GM19240 (cell line): Measurements from ENCODE around the gene VSIG10.
"Not testable (repeated sequence)": the region's sequence is repeated elsewhere in the genome, so short reads cannot be mapped to it uniquely, and the experiment has no call there.

Source experiments
- DNase-seq: peaks from one replicate; pipeline ENCODE4 v3.0.0; 2011; ENCODE audit warnings: low spot score; ENCODE audit not compliant: insufficient read length

VSIG10 gene, protein sequence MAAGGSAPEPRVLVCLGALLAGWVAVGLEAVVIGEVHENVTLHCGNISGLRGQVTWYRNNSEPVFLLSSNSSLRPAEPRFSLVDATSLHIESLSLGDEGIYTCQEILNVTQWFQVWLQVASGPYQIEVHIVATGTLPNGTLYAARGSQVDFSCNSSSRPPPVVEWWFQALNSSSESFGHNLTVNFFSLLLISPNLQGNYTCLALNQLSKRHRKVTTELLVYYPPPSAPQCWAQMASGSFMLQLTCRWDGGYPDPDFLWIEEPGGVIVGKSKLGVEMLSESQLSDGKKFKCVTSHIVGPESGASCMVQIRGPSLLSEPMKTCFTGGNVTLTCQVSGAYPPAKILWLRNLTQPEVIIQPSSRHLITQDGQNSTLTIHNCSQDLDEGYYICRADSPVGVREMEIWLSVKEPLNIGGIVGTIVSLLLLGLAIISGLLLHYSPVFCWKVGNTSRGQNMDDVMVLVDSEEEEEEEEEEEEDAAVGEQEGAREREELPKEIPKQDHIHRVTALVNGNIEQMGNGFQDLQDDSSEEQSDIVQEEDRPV

DNA sequence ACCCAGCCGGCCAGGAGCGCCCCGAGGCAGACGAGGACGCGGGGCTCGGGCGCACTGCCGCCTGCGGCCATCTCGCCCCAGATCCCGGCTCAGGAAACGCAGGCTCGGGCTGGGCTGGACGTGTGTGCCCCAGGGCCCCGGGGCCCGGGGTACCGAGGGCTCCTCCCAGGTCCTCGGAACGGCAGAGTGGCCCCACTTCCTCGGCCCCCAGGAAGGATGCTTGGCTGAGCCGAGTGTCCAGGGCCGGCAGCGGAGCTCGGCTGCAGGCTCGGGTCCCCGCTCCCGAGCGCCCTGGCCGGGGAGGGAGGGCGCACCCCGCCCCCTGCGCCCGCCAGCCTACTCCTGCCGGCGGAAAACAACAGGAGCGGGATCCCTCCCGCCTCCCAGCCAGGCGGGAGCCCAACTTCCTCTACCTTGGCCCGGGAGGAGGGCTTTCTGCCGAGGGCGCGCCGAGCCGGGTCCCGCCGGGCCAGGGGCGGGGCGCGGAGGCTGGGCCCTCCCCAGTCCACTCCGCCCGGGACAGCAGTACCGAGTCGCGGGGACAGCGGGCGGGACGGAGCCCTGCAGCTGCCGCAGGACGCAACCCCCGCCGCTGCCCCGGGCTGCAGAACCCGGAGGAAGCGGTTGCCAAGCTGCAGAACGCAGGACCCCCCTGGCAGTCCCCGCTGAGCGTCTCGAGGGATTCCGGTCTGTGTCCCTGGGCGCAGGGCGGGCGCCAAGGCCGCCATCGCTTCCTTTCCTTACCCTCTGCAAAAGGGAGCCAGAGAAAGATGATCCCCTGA lies at the start of gene VSIG10:
VSIG10 (minus strand) TSS at position 411 of the 782 bp plus-strand sequence; CDS start at position 71, 340 bp downstream.
- DNase-seq: no peak

DNA sequence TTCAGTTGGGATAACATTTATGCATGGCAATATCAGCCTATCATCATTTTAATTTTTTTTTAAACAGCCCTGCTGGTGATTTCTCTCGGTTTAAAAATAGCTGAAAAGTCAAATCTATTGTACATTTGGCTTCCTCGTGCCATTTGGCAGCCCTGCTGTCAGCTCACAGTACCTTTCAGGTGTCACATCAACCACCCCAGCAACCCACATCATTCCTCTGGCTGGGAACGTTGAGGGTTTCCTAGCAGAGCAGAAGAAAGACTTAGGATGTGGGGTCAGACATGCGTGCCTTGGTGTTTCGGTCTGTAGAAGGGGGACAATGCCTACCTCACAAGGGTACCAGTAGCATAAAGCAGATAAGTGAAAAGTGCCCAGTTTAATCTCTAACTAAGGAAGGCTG lies 47.9 kb upstream of the VSIG10 start:
- no peak for DNase-seq

DNA sequence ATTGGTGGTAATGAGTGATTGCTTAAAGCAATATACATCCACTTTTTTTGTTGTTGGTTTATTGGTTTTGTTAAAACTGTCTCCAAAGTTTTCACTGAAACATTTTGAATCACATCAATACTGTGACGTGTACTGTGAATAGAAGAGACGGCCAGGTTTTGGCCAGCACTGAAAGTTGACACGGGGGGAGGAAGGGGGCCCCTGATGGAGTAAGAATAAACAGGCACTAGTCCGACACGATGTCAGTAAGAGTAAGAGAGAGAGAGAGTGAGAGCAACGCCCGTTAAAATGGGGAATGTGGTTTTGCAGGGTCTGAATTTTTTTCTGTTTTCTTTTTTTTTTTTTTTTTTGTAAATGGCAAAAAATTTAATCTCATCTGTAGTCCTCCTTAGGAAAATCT lies 46.8 kb upstream of the VSIG10 start:
- no peak for DNase-seq

DNA sequence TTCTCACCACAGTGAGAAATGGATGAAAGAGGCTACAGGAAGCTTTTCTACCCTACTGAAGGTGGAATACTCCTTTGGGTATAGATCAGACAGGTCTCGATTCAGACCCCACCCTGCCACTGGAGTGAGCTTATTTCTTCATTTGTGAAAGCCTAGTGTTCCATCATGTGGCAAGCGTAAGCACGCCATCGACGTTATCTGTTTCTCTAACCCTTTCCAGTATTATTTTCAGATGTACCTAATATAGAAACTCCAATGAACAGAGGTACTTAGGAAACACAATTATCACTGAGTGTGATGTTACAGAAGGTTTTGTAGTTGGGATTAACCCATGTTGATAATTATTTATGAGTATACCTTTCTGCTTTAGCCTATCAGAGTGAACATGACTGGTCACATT lies 44.5 kb upstream of the VSIG10 start:
- DNase-seq: no peak

DNA sequence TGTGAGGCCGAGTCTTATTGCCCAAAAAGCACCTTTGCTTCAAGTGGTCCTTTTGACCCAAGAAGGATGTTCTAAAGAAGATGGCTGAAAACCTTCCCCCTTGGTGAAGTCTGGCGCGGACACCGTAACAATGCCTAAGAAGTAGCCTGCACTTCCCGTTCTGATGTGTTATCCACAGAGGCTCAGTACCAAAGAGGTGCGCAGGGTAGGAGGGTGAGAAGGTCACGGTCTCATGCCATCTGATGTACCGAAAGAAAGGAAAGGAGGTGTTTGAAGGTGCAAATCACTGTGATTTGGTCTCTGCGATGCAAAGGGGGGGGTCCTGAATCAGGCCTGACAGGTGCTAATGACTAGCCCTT lies 42.0 kb upstream of the VSIG10 start:
- no peak for DNase-seq

DNA sequence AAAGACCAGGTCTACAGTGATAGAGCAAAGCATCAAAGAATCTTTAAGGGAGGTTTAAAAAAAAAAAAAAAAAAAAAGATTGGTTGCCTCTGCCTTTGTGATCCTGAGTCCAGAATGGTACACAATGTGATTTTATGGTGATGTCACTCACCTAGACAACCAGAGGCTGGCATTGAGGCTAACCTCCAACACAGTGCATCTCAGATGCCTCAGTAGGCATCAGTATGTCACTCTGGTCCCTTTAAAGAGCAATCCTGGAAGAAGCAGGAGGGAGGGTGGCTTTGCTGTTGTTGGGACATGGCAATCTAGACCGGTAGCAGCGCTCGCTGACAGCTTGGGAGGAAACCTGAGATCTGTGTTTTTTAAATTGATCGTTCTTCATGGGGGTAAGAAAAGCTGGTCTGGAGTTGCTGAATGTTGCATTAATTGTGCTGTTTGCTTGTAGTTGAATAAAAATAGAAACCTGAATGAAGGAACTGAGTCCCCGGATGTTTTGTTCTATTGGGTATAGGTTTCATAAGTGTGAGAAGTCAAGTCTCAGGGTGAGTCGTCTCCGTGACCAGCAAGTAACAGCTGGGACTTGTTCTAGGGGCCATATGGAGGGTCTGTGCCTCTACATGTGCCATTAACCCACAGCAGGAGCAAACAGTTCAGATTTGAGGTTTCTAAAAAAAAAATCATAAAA lies 41.4 kb upstream of the VSIG10 start:
- no peak for DNase-seq

DNA sequence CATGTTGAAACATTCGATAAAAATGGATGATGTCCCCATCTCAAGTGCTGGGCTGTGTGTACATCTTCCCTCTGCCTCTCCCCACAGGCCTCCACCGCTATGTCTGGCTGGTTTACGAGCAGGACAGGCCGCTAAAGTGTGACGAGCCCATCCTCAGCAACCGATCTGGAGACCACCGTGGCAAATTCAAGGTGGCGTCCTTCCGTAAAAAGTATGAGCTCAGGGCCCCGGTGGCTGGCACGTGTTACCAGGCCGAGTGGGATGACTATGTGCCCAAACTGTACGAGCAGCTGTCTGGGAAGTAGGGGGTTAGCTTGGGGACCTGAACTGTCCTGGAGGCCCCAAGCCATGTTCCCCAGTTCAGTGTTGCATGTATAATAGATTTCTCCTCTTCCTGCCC lies 40.7 kb upstream of the VSIG10 start:
- no peak for DNase-seq

DNA sequence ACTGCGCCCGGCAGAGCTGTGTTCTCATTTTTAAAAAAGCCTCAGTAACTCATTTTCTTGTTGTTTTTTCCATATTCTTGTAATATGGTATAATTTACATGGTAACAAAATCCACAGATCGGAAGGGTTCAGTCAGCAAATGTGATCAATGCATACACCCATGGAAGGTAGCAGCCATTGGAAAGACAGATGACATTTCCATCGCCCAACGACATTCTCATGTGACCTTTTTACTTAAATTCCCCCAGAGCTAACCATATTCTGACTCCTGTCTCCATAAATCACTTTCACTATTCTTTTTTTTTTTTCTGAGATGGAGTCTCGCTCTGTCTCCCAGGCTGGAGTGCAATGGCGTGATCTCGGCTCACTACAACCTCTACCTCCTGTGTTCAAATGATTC lies 37.0 kb upstream of the VSIG10 start:
- DNase-seq: no peak

DNA sequence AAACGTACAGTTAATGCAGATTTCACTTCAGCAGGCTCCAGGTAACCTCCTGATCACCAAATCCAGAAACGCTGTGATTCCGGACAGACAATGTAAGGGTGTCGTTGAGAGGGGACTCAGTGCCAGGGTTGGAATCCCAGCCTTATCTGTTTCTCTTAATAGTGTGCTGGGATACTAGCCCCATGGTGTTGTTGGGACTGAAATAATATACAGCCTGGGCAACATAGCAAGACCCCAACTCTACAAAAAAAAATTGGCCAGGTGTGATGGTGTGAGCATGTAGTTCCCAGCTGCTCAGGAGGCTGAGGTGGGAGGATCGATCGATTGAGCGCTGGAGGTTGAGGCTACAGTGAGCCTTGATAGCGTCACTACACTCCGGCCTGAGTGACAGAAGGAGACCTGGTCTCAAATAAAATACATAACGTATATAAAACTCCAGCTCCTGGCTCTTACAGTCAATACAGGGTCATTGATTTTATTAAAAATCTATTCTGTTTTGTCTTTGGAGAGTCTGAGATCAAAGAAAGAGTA lies 33.4 kb upstream of the VSIG10 start:
- DNase-seq: no peak

DNA sequence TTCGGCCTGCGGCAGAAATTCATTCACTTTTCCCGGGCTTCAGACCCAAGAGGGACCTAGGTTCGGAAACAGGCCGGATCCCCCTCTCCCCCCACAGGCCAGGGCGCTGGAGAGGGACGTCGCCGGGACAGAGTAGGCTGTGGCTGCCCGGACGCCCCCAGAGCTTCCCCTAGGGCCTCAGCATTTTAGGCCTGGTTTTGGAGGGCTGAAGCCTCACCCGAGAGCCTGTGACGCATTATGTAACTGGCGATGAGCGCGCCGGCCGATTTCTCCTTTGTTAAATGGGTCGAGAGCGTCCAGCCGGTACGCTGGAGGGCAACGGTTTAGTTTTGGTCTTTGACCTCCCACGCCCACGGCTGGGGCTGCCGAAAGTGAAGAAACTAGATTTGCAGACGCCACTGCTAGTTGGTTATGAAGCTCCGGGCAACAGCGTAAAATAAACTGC lies 32.8 kb upstream of the VSIG10 start:
- DNase-seq: peak; percentile 22

DNA sequence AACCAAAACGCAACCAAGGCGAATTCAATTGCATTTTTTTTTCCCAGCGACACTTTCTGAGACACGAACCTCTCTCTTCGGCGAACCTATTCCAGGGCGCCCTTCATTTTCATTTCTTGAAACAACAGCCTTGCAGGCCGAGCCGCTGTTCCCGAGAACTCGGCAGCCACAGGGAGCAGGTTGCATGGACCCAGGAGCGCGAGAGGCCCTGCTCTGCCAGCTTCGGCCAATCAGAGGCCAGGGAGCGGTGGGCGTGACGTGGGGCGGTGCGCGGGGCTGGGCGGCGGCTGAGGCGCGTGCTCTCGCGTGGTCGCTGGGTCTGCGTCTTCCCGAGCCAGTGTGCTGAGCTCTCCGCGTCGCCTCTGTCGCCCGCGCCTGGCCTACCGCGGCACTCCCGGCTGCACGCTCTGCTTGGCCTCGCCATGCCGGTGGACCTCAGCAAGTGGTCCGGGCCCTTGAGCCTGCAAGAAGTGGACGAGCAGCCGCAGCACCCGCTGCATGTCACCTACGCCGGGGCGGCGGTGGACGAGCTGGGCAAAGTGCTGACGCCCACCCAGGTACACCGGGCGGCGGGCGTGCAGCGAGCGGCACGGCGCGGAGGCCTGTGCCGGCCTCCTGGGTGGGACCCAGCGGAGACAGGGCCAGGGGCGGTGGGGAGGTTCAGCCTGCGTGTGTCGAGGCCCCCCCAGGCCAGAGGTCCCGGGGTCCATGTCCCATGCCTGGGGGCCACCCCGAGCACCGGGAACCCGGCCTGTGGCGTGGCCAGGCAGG lies 32.2 kb upstream of the VSIG10 start, which contains the start of gene PEBP1:
PEBP1 (plus strand) TSS at position 337 of the 771 bp plus-strand sequence; CDS start at position 423, 86 bp downstream.
- DNase-seq: peak; percentile 86

DNA sequence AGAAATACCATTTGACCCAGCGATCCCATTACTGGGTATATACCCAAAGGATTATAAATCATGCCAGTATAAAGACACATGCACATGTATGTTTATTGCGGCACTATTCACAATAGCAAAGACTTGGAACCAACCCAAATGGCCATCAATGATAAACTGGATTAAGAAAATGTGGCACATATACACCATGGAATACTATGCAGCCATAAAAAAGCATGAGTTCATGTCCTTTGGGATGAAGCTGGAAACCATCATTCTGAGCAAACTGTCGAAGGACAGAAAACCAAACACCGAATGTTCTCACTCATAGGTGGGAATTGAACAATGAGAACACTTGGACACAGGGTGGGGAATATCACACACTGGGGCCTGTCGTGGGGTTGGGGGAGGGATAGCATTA lies 25.6 kb upstream of the VSIG10 start:
- not testable (repeated sequence) for DNase-seq

DNA sequence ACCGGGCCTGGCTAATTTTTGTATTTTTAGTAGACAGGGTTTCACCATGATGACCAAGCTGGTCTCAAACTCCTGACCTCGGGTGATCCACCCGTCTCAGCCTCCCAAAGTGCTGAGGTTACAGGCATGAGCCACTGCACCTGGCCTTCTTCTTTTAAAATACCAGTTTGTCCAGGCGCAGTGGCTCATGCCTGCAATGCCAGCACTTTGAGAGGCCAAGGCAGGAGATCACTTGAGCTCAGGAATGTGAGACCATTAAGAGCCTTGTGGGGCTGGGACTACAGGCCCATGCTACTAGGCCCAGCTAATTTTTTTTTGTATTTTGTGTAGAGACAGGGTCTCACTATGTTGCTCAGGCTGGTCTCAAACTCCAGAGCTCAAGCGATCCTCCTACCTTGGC lies 24.1 kb upstream of the VSIG10 start:
- DNase-seq: no peak

DNA sequence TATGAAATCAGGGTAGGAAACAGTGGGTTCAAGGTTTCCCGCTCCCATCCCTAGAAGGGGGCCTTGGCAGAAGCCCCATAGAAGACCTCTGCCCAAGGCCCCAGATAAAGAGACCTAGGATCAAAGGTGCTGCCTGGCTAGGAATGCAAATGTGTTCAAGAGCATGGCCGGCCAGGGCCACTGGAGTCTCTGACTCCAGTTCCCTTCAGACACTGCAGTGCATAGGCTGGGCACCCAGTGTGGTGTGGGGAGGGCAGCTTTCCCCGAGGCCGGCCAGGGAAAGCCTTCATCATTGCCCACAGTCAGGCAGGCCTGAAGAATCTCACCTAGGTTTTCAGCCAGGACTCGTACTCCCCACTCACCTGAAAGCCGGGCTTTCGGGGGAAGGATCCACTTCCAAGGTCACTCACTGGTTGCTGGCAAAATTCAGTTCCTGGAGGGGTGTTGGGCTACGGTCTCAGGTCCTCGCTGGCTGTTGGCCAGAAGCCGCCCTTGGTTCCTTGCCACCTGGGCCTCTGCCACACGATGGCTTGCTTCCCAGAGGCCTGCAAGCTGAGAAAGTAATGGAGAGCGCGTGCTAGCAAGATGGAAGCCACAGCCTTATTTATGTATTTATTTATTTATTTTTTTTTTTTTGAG lies 22.4 kb upstream of the VSIG10 start:
- no peak for DNase-seq

DNA sequence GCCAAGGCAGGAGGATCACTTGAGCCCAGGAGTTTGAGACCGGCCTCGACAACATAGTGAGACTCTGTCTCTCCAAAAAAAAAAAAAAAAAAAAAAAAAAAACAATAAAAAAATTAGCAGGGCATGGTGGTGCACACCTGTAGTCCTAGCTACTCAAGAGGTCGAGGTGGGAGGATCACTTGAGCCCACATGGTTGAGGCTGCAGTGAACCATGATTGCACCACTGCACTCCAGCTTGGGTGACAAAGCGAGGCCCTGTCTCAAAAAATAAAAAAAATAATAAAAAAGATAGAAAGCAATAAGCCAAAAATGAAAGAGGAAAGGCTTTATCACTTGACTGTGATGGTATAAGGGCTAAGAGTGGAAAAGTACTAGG lies 21.9 kb upstream of the VSIG10 start:
- DNase-seq: no peak

DNA sequence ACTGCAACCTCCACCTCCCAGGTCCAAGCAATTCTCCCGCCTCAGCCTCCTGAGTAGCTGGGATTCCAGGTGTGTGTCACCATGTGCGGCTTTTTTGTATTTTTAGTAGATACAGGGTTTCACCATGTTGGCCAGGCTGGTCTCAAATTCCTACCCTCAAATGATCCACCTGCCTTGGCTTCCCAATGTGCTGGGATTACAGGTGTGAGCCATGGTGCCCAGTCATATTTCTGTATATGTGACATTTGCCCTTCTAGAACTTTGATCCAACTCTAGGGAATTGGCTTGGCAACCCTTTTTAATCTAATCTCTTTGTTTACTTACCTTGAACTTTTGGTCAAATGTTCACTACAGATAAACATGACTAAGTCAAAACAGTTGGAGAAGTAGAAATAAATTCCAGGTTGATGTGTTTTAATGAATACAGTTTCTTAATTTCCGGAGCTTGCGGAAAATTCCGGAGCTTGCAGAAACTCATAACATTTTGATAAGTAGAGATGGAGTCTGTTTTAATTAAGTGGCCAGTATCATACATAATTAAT lies 20.6 kb upstream of the VSIG10 start:
- no peak for DNase-seq

DNA sequence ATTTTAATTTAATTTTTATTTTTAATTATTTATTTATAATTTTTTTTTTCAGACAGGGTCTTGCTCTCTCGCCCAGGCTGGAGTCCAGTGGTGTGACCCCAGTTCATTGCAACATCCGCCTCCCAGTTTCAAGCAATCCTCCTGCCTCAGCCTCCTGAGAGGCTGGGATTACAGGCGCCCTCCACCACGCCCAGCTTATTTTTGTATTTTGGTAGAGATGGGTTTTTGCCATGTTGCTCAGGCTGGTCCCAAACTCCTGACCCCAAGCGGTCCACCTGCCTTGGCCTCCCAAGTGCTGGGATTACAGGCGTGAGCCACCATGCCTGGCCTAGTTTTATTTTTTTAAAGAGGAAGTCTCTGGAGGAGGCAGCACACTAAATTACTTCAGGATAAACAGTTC lies 18.5 kb upstream of the VSIG10 start:
- no peak for DNase-seq

DNA sequence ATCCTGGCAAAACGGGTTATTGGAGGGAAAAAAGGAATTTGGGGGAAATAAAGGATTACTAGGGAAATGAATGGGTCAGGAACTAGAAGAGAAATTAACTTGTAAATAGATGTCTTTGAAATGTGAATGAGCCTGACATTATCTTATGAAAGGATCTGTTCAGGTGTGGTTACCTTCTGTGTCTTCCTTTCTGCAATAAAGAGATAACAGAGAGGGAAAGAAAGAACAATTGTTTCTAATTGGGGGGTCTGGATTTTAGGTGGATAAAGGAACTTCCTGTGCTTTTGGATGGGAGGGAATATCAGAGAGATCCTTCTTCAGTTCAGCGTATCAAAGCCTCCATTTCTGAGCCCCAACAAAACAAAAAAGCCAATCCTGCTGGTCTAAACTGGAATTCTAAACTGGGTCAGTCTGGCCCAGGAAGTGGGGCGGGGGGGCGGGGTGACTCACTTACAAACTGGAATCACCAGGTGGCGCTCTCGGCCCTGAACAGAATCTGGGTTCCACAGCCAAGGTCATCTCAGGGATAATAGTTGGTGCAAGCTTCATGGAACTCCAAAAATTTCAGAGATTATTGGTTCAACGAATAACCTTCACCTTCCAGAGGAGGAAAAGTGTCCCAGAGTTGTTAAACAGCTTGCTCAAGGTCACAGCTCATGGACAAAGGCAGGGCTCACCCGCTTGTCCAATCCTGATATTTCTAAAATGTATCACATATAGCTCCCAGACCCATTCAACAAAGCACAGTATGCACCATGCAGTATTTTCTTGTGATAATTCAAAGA lies 17.0 kb upstream of the VSIG10 start:
- DNase-seq: peak; percentile 85

DNA sequence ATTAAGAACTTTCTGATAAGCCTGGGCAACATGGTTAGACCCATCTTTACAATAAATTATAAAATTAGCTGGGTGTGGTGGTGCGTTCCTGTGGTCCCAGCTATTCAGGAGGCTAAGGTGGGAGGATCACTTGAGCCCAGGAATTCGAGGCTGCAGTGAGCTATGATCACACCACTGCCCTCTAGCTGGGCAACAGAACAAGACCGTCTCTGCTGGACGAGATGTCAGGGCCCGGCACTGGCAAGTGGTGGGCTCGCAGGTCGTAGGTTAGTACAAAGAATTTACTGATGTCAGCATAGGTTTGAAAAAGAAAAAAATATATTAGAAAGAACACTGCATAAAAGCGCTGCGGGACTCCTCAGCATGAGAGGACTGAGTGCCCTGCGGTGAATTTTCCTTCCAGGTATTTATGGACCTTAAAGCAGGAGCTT lies 15.7 kb upstream of the VSIG10 start:
- no peak for DNase-seq
